H1 (cell line): ENCODE results near the gene MGAT5.

Experiments
- CREB1 ChIP-seq: IDR thresholded peaks from 2 replicates; pipeline ENCODE4 v1.6.1; 2012; ENCODE audit warnings: inconsistent platforms
- CTCF ChIP-seq, 3 experiments: IDR thresholded peaks; 1 replicate in 2 of 3; 2 replicates in 1 of 3; pipeline versions ENCODE4 v1.5.1 to v1.6.1; 2011; ENCODE audit warnings: low read length in 3 of 3, mild to moderate bottlenecking in 3 of 3, inconsistent platforms in 2 of 3, low read depth in 1 of 3, moderate library complexity in 1 of 3; ENCODE audit not compliant: insufficient read depth in 1 of 3; ENCODE audit errors: control extremely low read depth in 1 of 3
- EGR1 ChIP-seq: IDR thresholded peaks from 2 replicates; pipeline ENCODE4 v1.6.1; 2011; ENCODE audit warnings: low read depth, low read length, borderline replicate concordance
- JUND ChIP-seq: IDR thresholded peaks from 2 replicates; pipeline ENCODE4 v1.6.1; 2011; ENCODE audit warnings: mild to moderate bottlenecking, improper control_type of control experiment, low read length
- SAP30 ChIP-seq: fragments of 300-600 bp; sonication (generic); IDR thresholded peaks from 2 replicates; pipeline ENCODE4 v1.7.1; 2012; ENCODE audit warnings: low read length, moderate library complexity, mild to moderate bottlenecking, inconsistent platforms; ENCODE audit not compliant: insufficient read depth, insufficient replicate concordance
- TBP ChIP-seq: IDR thresholded peaks from 2 replicates; pipeline ENCODE4 v1.6.1; 2011; ENCODE audit warnings: low read depth, low read length, improper control_type of control experiment

- TF ChIP-seq CTCF (IDR thresholded peaks at IDR 0.05; ENCODE audit: control extremely low read depth in 1 of 3, insufficient read depth in 1 of 3, low read depth in 1 of 3, low read length in 3 of 3) (peak in 2 of 3 experiments; percentile 31 to 34; a peak in 3 of 4 replicates), TBP (no peak), SAP30 (no peak), JUND (no peak), EGR1 (no peak), CREB1 (no peak)
Measured at GRCh38 chr2:134489732-134490384, 236.0 kb downstream of the MGAT5 start.
